Esophagus squamous epithelium (tissue), 4 donors: ENCODE results near the gene RIN3.

ENCODE experiments used
- POLR2A ChIP-seq, 4 donors: fragments of 450-650 bp; IDR thresholded peaks; one replicate each; pipeline ENCODE4 v1.6.1; 2017; ENCODE audit warnings: antibody characterized with exemption in 4 of 4, mild to moderate bottlenecking in 4 of 4, moderate library complexity in 3 of 4
- TF ChIP-seq, protein P1 (sequence below), 6 experiments: fragments of 450-650 bp in 4 of 6; fragments of 200-600 bp in 2 of 6; sonication (generic) in 2 of 6; IDR thresholded peaks; one replicate each; pipeline ENCODE4 v1.5.1; 2016 to 2019; ENCODE audit warnings: antibody characterized with exemption in 6 of 6, mild to moderate bottlenecking in 4 of 6, moderate library complexity in 4 of 6

DNA sequence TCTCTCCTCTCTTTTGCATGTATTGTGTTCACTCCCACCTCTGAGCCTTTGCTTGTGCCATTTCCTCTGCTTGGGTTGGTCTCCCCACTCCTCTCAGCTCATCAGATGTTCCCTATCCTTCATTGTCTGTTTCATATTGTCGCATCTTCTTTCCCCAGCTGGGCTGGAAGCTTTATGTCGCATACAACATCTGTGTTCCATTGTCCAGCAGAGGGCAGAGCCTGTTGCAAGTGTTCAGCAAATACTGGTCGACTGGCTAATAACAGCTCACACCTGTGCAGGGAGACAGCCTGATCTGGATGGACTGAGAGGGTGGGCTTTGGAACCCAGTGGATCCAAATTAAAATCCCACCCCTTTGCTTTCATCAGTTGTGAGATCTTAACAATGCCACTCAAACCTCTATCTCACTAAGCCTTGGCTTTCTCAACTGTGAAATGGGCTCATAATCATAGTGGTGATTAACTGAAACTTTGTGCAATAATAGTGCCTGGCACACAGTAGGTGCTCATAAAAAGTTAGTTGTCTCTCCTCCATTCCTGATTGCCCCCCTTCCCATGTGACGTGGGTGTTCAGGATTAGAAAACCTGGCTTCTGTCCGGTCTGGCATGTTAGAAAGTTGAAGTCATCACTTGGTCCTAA lies 75.8 kb downstream of the RIN3 start:
- TF ChIP-seq, protein P1, sequence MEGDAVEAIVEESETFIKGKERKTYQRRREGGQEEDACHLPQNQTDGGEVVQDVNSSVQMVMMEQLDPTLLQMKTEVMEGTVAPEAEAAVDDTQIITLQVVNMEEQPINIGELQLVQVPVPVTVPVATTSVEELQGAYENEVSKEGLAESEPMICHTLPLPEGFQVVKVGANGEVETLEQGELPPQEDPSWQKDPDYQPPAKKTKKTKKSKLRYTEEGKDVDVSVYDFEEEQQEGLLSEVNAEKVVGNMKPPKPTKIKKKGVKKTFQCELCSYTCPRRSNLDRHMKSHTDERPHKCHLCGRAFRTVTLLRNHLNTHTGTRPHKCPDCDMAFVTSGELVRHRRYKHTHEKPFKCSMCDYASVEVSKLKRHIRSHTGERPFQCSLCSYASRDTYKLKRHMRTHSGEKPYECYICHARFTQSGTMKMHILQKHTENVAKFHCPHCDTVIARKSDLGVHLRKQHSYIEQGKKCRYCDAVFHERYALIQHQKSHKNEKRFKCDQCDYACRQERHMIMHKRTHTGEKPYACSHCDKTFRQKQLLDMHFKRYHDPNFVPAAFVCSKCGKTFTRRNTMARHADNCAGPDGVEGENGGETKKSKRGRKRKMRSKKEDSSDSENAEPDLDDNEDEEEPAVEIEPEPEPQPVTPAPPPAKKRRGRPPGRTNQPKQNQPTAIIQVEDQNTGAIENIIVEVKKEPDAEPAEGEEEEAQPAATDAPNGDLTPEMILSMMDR (IDR thresholded peaks at IDR 0.05), result peak in 3 of 6 experiments; percentile 21 to 40 (median 33)
- no peak for TF ChIP-seq POLR2A (IDR thresholded peaks at IDR 0.05)
